H4 (cell line): ENCODE data around the gene RNFT2. TPM values are rescaled to one million over a fixed set of nuclear protein-coding genes. Genes with fewer than 3 reads are reported as not detected.
A peak's percentile ranks its signal among the peaks of the same experiment; 100 is the strongest.

Source experiments
- DNase-seq: peaks from one replicate; pipeline ENCODE4 v3.0.0-alpha.2; 2015; ENCODE audit warnings: low spot score
- total RNA-seq: library from RNA; depleted of rRNA; stranded (reverse); fragments of >200 nt; shearing (Covaris generic); gene quantifications from 2 replicates; pipeline ENCODE4 v1.2.3, GENCODE V29; 2014; rRNA removed

RNFT2 gene
- 4.5 and 7.9 TPM in 2 replicates for total RNA-seq

- DNase-seq = peak; percentile 99
These were observed at the start of gene RNFT2, which contains the start of gene SPRING1 for GRCh38 chr12:116737774-116738657. Gene RNFT2, plus strand, starts transcription at chr12:116738315. Its CDS starts 2,183 bp downstream, at chr12:116740498. Gene SPRING1, minus strand, starts transcription at chr12:116738069. Its CDS starts 169 bp downstream, at chr12:116737900.

- no peak for DNase-seq
These were observed 48.6 kb upstream of the RNFT2 start for GRCh38 chr12:116689521-116689920.

GRCh38 chr12:116689979-116690744 lies 48.0 kb upstream of the RNFT2 start:
- no peak for DNase-seq

- no peak for DNase-seq
These were observed 46.9 kb upstream of the RNFT2 start for GRCh38 chr12:116691205-116691604.

- no peak for DNase-seq
These were observed 46.5 kb upstream of the RNFT2 start for GRCh38 chr12:116691636-116692035.

- no peak for DNase-seq
These were observed 45.5 kb upstream of the RNFT2 start for GRCh38 chr12:116692605-116693004.

GRCh38 chr12:116693286-116694227 lies 44.6 kb upstream of the RNFT2 start:
- no peak for DNase-seq

- no peak for DNase-seq
These were observed 43.3 kb upstream of the RNFT2 start for GRCh38 chr12:116694653-116695463.

- DNase-seq = no peak
These were observed 42.7 kb upstream of the RNFT2 start for GRCh38 chr12:116695464-116695725.

- DNase-seq = peak; percentile 28
These were observed 40.8 kb upstream of the RNFT2 start for GRCh38 chr12:116697305-116697704.

- no peak for DNase-seq
These were observed 40.4 kb upstream of the RNFT2 start for GRCh38 chr12:116697716-116698115.

- no peak for DNase-seq
These were observed 40.0 kb upstream of the RNFT2 start for GRCh38 chr12:116698116-116698515.

- no peak for DNase-seq
These were observed 39.5 kb upstream of the RNFT2 start for GRCh38 chr12:116698554-116699075.

- no peak for DNase-seq
These were observed 38.0 kb upstream of the RNFT2 start for GRCh38 chr12:116700066-116700465.

- DNase-seq = no peak
These were observed 36.7 kb upstream of the RNFT2 start for GRCh38 chr12:116701432-116701831.

GRCh38 chr12:116703214-116703795 lies 34.8 kb upstream of the RNFT2 start:
- peak; percentile 56 for DNase-seq

- DNase-seq = no peak
These were observed 30.4 kb upstream of the RNFT2 start for GRCh38 chr12:116707751-116708150.

GRCh38 chr12:116708826-116709756 lies 29.0 kb upstream of the RNFT2 start:
- DNase-seq = peak; percentile 60

- DNase-seq = no peak
These were observed 28.3 kb upstream of the RNFT2 start for GRCh38 chr12:116709768-116710167.
